HG02588 (cell line): ENCODE results near the gene SENP7.

Experiments used
- ATAC-seq: cut with Tn5 transposase; IDR thresholded peaks from one replicate; pipeline ENCODE4 v1.9.1; 2021; ENCODE audit warnings: mild to moderate bottlenecking, moderate library complexity; ENCODE audit not compliant: unreplicated experiment

SENP7 gene

GRCh38 chr3:101278727-101279126 lies 234.3 kb downstream of the SENP7 start:
- ATAC-seq = no peak
